NOMO-1 treated with dmso at 0.1 percent for 144 hours (cell line): ENCODE data around the gene ATP1B2.
A peak's percentile ranks its signal among the peaks of the same experiment; 100 is the strongest.
"Not testable (repeated sequence)": the region's sequence is repeated elsewhere in the genome, so short reads cannot be mapped to it uniquely, and the experiment has no call there.

Source experiments
- DNase-seq: peaks from one replicate; lab custom pipeline; 2025; ENCODE audit not compliant: unreplicated experiment; lab: John Stamatoyannopoulos, UW

The ATP1B2 gene

GRCh38 chr17:7634384-7634783 is 16.3 kb upstream of the ATP1B2 start:
- DNase-seq: no peak

DNA sequence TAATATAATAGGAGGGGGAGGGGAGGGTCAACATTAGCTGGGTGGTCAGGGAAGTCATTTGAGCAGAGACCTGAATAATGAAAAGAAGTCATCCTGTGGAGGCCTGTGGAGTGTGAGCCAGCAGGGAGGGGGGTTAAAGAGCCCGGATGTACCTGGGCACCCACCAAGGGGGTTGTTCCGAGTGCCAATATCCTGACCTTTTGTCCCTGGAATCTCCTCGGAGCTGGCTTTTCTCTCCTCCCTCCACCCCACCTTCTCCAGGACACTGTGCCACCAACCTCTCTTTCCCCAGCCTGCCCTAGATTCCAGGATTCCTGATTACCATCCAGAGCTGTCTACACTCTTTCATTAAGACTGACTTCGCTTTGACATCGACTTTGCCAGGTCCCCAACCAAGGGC is 14.6 kb upstream of the ATP1B2 start:
- no peak for DNase-seq

GRCh38 chr17:7640783-7641182 is 9.9 kb upstream of the ATP1B2 start:
- DNase-seq: no peak

GRCh38 chr17:7641635-7642034 is 9.1 kb upstream of the ATP1B2 start:
- not testable (repeated sequence) for DNase-seq

- peak; percentile 94 for DNase-seq
These were observed 6.0 kb upstream of the ATP1B2 start for GRCh38 chr17:7644775-7645174.

- no peak for DNase-seq
These were observed 4.3 kb upstream of the ATP1B2 start for GRCh38 chr17:7646457-7646856.

GRCh38 chr17:7647018-7647417 is 3.7 kb upstream of the ATP1B2 start:
- no peak for DNase-seq

GRCh38 chr17:7651097-7651664 is 455 bp downstream of the ATP1B2 start:
- DNase-seq: no peak

- DNase-seq: no peak
These were observed 1.1 kb downstream of the ATP1B2 start for GRCh38 chr17:7651665-7652387.

- DNase-seq: no peak
These were observed 1.9 kb downstream of the ATP1B2 start for GRCh38 chr17:7652388-7653356.

GRCh38 chr17:7654832-7655540 is 4.3 kb downstream of the ATP1B2 start:
- no peak for DNase-seq

GRCh38 chr17:7655541-7655840 is 4.8 kb downstream of the ATP1B2 start:
- DNase-seq: no peak

DNA sequence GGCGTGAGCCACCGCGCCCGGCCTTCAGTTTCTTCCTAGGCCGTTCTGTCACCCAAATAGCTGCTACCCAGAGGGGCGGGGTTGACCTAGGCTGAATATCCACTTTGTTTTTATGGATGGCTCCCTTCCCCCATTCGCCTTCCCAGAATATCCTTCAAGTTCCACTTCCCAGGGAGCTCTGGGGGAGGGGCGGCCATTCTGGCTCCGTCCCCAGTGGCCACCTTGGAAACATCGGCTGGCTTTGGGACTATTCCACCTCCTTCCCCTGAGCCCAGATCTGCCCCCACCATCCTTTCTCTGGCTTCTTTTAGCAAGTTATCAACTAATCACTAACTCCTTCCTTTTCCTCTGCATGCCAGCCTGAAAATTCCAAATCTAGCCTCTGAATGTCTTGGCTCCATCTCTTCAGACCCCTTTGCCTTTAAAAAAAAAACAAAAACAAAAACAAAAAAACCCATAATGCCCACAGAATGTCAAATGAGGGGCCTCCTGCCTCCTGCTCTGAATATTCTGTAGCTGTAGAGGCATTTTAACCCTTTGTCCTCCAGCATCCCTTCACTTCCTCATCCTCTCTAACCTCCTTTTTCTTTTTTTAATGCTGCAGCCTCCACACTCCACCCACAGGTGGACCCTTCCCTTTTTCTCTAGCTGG is 6.4 kb downstream of the ATP1B2 start:
- no peak for DNase-seq

DNA sequence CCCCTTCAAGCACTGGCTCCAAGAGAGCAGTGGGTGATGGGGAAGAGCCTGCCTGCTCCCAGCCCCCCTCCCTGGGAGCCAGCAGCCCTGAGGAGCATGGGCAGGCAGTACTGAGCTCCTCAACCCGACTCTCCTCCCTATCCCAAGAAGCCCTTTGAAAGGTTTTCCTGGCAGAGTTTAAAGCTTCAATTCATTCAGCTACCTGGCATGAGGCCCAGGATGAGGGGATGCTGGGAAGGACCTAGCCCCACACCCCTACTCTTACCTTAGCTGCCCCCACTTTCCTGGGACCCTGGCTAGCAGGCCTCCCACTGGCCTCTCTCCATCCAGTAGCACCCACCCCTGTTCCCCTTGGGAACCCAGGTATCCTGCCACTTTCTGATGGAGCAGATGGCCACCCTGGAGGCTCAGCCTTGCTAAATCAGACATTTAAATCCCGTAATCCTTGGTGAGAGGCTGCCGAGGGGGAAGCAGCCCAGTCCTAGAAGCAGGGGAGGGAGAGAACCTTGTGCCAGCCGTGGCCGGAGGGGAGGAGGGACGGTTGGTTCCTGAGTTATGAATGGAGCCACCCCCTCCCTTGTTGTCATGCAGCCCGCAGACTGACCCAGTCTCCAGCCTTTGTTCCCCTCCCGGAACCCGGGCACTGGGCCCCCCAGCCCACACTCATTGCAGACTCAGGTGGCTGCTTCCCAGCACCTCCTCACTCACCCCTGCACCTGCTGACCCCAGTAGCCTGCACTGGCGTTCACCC is 17.1 kb downstream of the ATP1B2 start:
- no peak for DNase-seq

- no peak for DNase-seq
These were observed 17.8 kb downstream of the ATP1B2 start for GRCh38 chr17:7668482-7668881.

GRCh38 chr17:7673239-7673638 is 22.5 kb downstream of the ATP1B2 start:
- DNase-seq: no peak

- no peak for DNase-seq
These were observed 24.2 kb downstream of the ATP1B2 start for GRCh38 chr17:7674934-7675333.

DNA sequence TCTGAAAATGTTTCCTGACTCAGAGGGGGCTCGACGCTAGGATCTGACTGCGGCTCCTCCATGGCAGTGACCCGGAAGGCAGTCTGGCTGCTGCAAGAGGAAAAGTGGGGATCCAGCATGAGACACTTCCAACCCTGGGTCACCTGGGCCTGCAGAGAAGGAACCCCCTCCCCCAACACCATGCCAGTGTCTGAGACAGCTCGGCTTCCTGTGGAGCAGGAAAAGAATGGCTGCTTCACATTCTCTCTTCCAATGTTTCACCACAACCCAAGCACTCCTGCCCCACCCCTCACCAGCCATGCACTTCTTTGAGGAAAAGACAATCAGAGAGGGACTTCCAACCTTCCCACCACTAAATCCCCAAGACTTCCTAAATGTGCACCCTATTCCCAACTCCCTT is 25.8 kb downstream of the ATP1B2 start:
- DNase-seq: no peak

DNA sequence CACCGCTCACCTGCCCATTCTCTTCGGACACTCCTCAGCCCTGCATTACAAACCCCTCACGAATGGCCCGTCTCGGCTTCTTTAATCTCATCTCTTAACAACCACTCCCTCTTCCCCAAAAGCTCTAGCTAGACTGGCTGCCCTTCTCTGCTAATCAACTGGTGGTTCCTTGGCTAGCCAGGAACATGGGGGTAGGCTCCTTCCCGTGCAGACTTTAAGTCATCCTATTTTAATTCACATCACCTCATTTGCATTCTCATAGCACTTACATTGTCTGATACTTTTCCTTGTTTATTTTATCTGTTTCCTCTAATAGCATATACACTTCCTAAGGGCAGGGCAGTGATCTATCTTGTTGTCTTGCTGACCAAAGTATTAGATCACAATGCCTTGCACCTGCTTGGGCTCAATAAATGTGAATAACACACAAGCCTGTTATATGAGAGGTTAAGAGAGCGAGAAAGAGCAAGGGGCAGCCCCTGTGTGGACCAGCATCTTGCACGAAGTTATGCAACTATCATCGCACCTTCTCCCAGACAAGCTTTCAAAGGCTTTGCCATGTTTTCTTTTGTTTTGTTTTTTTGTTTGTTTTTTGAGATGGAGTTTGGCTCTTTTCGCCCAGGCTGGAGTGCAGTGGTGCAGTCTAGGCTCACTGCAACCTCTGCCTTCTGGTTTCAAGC is 26.8 kb downstream of the ATP1B2 start:
- no peak for DNase-seq
